Sigmoid colon (tissue), 4 donors: ENCODE measurements around the gene DNAJC24.
"Not testable (repeated sequence)": the region's sequence is repeated elsewhere in the genome, so short reads cannot be mapped to it uniquely, and the experiment has no call there.

ENCODE experiments used
- EP300 ChIP-seq, 4 donors: sonication (generic); formaldehyde crosslinking; IDR thresholded peaks; one replicate each; pipeline ENCODE4 v1.6.1; 2017; ENCODE audit warnings: antibody characterized with exemption in 4 of 4
- POLR2A ChIP-seq, 2 donors: fragments of 450-650 bp; IDR thresholded peaks; one replicate each; pipeline ENCODE4 v1.6.1; 2016; ENCODE audit warnings: antibody characterized with exemption in 2 of 2, mild to moderate bottlenecking in 2 of 2, moderate library complexity in 2 of 2
- TF ChIP-seq, protein P1 (sequence below), 4 experiments: fragments of 450-650 bp in 3 of 4; fragments of 200-600 bp in 1 of 4; IDR thresholded peaks; one replicate each; pipeline ENCODE4 v1.5.1; 2016 to 2019; ENCODE audit warnings: antibody characterized with exemption in 4 of 4, mild to moderate bottlenecking in 3 of 4, moderate library complexity in 2 of 4

DNA sequence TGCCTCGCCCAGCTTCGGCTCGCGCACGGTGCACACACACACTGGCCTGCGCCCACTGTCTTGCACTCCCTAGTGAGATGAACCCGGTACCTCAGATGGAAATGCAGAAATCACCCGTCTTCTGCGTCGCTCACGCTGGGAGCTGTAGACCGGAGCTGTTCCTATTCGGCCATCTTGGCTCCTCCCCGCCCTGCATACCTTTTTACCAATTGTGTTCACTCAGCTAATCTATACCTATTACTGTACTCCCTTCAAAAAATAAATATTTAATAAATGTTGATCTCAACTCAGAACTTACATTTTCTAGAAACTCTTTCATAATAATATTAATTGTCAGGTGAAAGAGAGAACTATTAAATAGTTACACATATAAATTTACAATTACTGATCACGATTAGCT lies 48.2 kb upstream of the DNAJC24 start:
- TF ChIP-seq, protein P1, sequence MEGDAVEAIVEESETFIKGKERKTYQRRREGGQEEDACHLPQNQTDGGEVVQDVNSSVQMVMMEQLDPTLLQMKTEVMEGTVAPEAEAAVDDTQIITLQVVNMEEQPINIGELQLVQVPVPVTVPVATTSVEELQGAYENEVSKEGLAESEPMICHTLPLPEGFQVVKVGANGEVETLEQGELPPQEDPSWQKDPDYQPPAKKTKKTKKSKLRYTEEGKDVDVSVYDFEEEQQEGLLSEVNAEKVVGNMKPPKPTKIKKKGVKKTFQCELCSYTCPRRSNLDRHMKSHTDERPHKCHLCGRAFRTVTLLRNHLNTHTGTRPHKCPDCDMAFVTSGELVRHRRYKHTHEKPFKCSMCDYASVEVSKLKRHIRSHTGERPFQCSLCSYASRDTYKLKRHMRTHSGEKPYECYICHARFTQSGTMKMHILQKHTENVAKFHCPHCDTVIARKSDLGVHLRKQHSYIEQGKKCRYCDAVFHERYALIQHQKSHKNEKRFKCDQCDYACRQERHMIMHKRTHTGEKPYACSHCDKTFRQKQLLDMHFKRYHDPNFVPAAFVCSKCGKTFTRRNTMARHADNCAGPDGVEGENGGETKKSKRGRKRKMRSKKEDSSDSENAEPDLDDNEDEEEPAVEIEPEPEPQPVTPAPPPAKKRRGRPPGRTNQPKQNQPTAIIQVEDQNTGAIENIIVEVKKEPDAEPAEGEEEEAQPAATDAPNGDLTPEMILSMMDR (IDR thresholded peaks at IDR 0.05) = not testable (repeated sequence)
- not testable (repeated sequence) for TF ChIP-seq POLR2A, EP300 (IDR thresholded peaks at IDR 0.05)
